Cerebellar nuclear complex (tissue), 1 donor: ENCODE data around the gene SPZ1.
"Not testable (repeated sequence)": the region's sequence is repeated elsewhere in the genome, so short reads cannot be mapped to it uniquely, and the experiment has no call there.

Experiments
- DNase-seq, 2 experiments: peaks; one replicate each; lab custom pipeline; 2025; lab: John Stamatoyannopoulos, UW

SPZ1 gene

GRCh38 chr5:80319702-80320101, at the start of gene SPZ1:
SPZ1 (plus strand) TSS chr5:80320002; CDS start chr5:80320216, 214 bp downstream.
- no peak for DNase-seq

DNA sequence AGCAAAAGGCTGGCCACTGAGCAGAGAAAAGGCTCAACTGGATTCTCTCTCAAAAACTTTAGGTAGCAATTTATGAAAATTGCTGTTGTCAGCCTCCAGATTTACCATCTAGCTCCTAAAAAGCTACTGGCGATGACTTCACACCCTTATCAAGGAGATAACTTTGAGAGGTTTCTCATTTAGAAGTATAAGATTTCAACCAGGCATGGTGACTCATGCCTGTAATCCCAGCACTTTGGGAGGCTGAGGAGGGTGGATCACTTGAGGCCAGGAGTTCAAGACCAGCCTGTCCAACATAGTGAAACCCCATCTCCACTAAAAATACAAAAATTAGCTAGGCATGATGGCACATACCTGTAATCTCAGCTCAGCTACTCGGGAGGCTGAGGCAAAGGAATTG, 49.3 kb upstream of the SPZ1 start:
- not testable (repeated sequence) for DNase-seq

GRCh38 chr5:80275347-80275746, 44.5 kb upstream of the SPZ1 start:
- no peak for DNase-seq

DNA sequence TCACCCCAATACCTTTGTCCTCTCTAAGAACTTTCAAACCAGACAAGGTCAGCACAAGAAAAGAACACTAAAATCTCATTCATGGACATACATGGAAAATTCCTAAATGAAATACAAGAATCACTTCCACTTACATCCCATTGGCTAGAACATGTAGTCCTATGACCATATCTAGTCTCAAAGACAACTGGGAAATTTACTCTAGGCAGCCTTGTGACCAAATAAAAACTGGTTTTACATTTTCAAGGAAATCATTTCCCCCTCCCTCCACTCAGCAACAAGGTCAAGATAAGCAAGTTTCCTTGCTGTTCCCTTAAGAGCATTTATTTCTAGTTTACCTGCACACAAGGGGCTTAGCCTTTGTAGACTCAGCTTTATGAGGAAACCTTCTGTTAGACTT, 43.6 kb upstream of the SPZ1 start:
- DNase-seq = no peak

DNA sequence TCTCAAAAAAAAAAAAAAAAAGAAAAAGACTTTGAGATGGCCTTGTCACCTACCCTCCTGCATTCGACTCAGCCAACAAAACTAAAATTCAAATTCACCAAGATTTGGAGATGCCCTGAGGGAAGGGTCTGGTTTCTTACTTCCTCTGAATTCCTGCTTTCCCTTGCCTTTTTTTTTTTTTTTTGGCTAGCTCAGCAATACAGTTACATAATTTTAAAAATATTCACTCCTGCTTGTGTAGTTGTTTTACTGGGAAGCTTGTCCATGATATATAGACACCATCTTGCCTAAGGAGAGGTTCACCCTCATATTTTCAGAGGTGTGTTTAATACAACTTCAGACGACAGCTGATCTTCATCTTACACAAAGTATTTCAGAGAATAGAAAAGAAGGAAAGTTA, 42.6 kb upstream of the SPZ1 start:
- no peak for DNase-seq

DNA sequence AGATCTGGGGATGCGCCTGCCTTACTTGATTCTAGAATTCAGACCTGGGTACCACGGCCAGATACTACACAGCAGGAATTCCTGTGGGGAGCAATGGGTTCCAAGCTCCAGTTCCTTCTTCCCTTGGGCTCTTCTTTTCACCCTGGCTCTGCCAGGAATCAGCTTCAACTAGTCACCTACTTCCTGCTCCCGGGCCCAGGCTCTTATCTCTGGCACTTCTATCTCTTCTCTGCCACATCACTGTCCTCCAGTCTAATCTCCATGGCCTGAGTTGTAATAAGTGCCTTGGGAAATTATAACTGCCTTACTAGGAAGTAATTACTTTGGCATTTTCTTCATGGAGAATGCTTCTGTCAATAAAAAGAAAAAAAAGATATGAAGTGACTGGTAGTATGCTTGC, 37.7 kb upstream of the SPZ1 start:
- no peak for DNase-seq

DNA sequence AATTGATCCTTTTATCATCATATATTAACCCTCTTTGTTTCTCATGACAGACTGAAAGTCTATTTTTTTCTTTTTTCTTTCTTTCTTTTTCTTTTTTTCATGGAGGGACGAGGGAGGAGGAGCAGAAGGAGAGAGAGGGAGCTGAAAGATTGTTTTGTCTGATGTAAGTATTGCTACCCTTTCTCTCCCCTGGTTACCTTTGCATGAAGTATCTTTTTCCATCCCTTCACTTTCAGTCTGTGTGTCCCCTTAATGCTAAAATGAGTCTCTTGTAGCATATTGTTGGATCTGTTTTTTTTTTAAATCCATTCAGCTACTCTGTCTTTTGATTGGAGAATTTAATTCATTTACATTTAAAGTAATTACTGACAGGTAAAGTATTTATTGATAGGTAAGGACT, 36.4 kb upstream of the SPZ1 start:
- DNase-seq = no peak

DNA sequence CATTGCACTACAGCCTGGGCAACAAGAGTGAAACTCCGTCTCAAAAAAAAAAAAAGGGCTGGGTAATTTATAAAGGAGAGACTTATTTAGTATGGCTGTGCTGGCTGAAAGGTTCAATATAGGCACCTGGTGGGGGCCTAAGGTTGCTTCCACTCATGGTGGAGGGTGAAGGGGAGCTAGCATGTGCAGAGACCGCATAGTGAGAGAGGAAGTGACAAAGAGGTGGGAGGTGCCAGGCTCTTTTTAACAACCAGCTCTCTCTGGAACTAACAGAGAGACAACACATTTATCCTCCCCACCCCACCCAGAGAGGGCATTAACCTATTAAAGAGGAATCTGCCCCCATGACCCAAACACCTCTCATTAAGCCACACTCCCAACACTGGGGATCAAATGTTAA, 35.1 kb upstream of the SPZ1 start:
- no peak for DNase-seq

DNA sequence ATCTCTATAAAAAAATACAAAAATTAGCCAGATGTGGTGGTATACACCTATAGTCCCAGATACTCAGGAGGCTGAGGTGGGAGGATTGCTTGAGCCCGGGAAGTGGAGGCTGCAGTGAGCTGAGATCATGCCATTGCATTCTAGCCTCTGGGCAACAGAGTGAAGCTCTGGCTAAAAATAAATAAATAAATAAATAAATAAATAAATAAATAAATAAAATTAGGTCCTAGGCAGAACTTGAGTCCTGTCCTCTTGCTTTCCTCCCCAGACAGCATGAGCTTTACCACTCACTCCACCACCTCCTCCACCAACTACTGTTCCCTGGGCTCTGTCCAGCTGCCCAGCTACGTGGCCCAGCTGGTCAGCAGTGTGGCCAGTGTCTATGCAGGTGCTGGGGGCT, 31.6 kb upstream of the SPZ1 start:
- DNase-seq = no peak

GRCh38 chr5:80289320-80289719, 30.5 kb upstream of the SPZ1 start:
- DNase-seq = no peak

- no peak for DNase-seq
These were observed 28.0 kb upstream of the SPZ1 start for GRCh38 chr5:80291761-80292160.

DNA sequence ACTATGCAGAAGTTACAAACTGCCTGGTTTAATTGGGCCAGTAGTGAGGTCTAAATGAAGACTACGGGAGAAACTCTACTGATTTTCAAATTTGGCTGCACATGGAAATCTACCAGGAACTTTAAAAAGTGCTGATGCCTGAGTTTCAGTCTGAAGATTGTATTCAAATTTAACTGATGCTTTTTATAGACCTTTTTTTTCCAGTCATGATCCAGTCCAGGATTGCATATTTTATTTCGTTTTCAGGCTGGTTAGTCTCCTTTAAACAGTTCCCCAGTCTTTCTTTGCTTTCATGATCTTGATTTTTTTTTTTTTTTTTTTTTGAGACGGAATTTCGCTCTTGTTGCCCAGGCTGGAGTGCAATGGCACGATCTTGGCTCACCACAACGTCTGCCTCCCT, 23.7 kb upstream of the SPZ1 start:
- no peak for DNase-seq

GRCh38 chr5:80299601-80300000, 20.2 kb upstream of the SPZ1 start:
- DNase-seq = no peak

DNA sequence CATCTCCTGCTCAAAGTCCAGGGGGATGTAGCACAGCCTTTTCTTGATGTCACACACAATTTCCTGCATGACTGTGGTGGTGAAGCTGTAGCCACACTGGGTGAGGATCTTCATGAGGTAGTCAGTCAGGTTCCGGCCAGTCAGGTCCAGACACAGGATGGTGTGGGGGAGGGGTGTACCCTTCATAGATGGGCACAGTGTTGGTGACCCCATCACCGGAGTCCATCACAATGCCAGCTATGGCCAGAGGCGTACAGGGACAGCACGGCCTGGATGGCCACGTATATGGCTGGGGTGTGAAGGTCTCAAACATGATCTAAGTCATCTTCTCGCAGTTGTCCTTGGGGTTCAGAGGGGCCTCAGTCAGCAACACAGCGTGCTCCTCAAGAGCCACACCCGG, 19.7 kb upstream of the SPZ1 start:
- DNase-seq = no peak

DNA sequence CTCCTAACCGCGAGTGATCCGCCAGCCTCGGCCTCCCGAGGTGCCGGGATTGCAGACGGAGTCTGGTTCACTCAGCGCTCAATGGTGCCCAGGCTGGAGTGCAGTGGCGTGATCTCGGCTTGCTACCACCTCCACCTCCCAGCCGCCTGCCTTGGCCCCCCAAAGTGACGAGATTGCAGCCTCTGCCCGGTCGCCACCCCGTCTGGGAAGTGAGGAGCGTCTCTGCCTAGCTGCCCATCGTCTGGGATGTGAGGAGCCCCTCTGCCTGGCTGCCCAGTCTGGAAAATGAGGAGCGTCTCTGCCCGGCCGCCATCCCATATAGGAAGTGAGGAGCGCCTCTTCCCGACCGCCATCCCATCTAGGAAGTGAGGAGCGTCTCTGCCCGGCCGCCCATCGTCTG, 19.0 kb upstream of the SPZ1 start:
- not testable (repeated sequence) for DNase-seq

GRCh38 chr5:80301342-80301741, 18.5 kb upstream of the SPZ1 start:
- not testable (repeated sequence) for DNase-seq

DNA sequence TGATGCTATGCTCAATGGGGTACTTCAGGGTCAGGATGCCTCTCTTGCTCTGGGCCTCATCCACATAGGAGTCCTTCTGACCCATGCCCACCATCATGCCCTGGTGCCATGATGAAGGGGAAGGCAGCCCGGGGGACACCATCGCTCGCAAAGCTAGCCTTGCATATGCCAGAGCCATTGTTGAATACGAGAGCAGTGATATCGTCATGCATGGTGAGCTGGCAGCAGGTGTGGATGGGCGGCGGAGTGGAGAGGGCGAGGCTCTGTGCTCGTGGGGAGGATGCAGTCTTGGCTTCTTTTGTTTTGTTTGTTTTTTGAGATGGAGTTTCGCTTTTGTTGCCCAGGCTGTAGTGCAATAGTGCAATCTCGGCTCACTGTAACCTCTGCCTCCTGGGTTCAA, 17.2 kb upstream of the SPZ1 start:
- DNase-seq = no peak

DNA sequence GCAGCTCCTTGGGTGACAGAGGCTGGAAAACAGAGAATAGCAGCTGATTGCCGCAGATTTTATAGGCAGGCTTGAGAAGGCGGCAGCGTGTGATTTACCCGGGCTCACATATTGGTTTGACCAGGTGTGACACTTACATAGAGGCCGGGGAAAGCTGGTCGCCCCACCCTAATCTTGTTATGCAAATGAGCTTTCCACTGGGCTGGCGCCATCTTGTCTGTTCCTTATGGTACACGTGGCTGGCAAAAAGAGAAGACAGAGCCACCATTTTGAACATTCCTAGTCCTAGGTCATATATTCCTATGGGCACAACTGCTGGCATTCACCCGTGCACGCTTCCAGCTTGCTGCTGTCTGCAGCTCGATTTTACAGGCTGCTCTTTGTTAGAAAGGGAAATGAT, 11.3 kb upstream of the SPZ1 start:
- no peak for DNase-seq

GRCh38 chr5:80309871-80310665, 9.7 kb upstream of the SPZ1 start:
- DNase-seq = no peak

DNA sequence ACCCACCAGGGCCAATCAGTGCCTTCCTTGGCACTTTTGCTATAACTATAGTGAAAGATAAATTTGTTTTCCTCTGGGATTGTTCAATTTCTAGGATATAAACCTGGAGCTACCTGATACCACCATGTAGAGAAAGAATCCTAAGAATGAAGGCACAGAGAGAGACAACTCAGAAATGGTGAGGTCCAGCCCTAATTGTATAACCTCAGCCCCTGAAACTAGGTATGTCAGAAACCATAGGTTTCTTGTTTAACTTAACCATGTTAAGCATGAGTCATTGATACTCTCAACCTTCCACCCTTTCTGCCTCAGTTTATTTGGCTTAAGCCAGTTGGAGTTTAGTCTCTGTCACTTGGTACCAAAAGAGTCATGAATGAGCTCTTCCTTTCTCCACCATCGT, 4.6 kb upstream of the SPZ1 start:
- no peak for DNase-seq

- DNase-seq = no peak
These were observed 1.6 kb upstream of the SPZ1 start for GRCh38 chr5:80318212-80318611.

- no peak for DNase-seq
These were observed 5.1 kb downstream of the SPZ1 start for GRCh38 chr5:80324912-80325311.

DNA sequence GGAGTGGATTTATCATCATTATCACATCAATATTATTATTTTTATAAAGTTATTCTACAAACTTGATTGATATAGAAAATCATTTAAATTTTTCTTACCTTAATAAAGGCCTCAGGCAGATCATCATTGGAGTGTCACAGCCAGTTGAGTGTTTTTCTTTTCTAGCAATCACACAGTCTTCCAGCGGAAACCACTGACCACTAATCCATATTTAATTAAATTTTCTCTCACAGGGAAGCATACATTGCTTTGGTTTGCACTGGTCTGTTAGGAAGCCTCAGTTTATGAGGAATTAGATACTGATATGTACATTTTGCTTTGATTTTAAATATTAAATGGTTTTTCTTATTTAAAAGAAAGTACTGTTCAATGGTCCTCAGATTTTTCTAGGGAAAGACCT, 6.7 kb downstream of the SPZ1 start:
- DNase-seq = no peak

DNA sequence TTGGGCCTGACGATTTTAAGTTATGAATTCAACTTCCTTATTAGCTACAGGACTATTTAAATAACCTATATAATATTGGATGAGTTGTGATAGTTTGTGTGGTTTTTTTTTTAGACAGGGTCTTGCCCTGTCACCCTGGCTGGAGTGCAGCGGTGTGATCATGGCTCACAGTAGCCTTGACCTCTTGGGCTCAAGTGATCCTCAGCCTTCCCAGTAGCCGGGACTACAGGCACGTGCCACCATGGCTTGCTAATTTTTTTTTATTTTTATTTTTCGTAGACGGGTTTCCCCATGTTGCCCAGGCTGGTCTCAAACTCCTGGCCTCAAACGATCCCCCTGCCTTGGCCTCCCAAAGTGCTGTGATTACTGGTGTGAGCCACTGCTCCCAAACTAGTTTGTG, 17.6 kb downstream of the SPZ1 start:
- no peak for DNase-seq
